ENCODE measurements around the gene ATRAID.

Gene ATRAID

GRCh38 chr2:27241761-27242613 is 30.1 kb downstream of the ATRAID start:
- Histone ChIP-seq H3F3A (ENCODE audit: insufficient read depth, low read length) (no peaks in the 10 kb centered on the region), H3K4me2 (ENCODE audit: low read depth, low read length) (no peak overlapping the region), H3K27me3 (replicated peaks; ENCODE audit: insufficient read depth, low read length) (no peaks in the 10 kb centered on the region), H3K9me2 (replicated peaks; ENCODE audit: insufficient read depth, low read length) (no peaks in the 10 kb centered on the region), H3K4me3 (ENCODE audit: low read length) (no peak overlapping the region), H4K20me1 (ENCODE audit: insufficient read depth, low read length) (no peaks in the 10 kb centered on the region), H3K27ac (ENCODE audit: low read length) (no peak overlapping the region), H3K9me3 (replicated peaks; ENCODE audit: insufficient read depth, low read length) (no peaks in the 10 kb centered on the region), H3K36me3 (replicated peaks; ENCODE audit: insufficient read depth, low read length) (peaks cover 5% of the 10 kb centered on the region; the same call in 1 of the 2 replicates), H2AFZ (ENCODE audit: low read length) (no peak overlapping the region), H3K4me1 (ENCODE audit: low read length) (no peaks in the 10 kb centered on the region), H3K79me2 (ENCODE audit: low read length) (no peaks in the 10 kb centered on the region), H3K9ac (ENCODE audit: low read length) (no peak overlapping the region)
- TF ChIP-seq EZH2phosphoT487 (IDR thresholded peaks at IDR 0.05; ENCODE audit: low read length) (no peak), CTCF (IDR thresholded peaks at IDR 0.05; ENCODE audit: low read length) (no peak), EZH2 (optimal IDR thresholded peaks at IDR 0.05; ENCODE audit: low read depth, low read length) (no peak)
- DNase-seq: no peak

- Histone ChIP-seq H3K79me2 (ENCODE audit: low read length) (no peaks in the 10 kb centered on the region), H3K9me2 (replicated peaks; ENCODE audit: insufficient read depth, low read length) (no peaks in the 10 kb centered on the region), H3K36me3 (replicated peaks; ENCODE audit: insufficient read depth, low read length) (peaks cover 5% of the 10 kb centered on the region; the same call in 1 of the 2 replicates), H4K20me1 (ENCODE audit: insufficient read depth, low read length) (no peaks in the 10 kb centered on the region), H3F3A (ENCODE audit: insufficient read depth, low read length) (no peaks in the 10 kb centered on the region), H3K4me1 (ENCODE audit: low read length) (no peaks in the 10 kb centered on the region), H2AFZ (ENCODE audit: low read length) (no peak overlapping the region), H3K4me2 (ENCODE audit: low read depth, low read length) (no peak overlapping the region), H3K27ac (ENCODE audit: low read length) (no peak overlapping the region), H3K9ac (ENCODE audit: low read length) (no peak overlapping the region), H3K9me3 (replicated peaks; ENCODE audit: insufficient read depth, low read length) (no peaks in the 10 kb centered on the region), H3K4me3 (ENCODE audit: low read length) (no peak overlapping the region), H3K27me3 (replicated peaks; ENCODE audit: insufficient read depth, low read length) (no peaks in the 10 kb centered on the region)
- no peak for DNase-seq
- TF ChIP-seq EZH2 (optimal IDR thresholded peaks at IDR 0.05; ENCODE audit: low read depth, low read length) (no peak), CTCF (IDR thresholded peaks at IDR 0.05; ENCODE audit: low read length) (no peak), EZH2phosphoT487 (IDR thresholded peaks at IDR 0.05; ENCODE audit: low read length) (no peak)
Observed at GRCh38 chr2:27242614-27242951, 30.7 kb downstream of the ATRAID start.

GRCh38 chr2:27243391-27244130 is 31.7 kb downstream of the ATRAID start:
- Histone ChIP-seq H3K4me3 (ENCODE audit: low read length) (no peak overlapping the region), H4K20me1 (ENCODE audit: insufficient read depth, low read length) (no peaks in the 10 kb centered on the region), H3K9ac (ENCODE audit: low read length) (no peak overlapping the region), H3K9me2 (replicated peaks; ENCODE audit: insufficient read depth, low read length) (no peaks in the 10 kb centered on the region), H3K79me2 (ENCODE audit: low read length) (no peaks in the 10 kb centered on the region), H3K4me1 (ENCODE audit: low read length) (no peaks in the 10 kb centered on the region), H3K36me3 (replicated peaks; ENCODE audit: insufficient read depth, low read length) (0 out of 2 replicates have a peak, but pooled peaks cover 5% of the 10 kb centered on the region), H3K27me3 (replicated peaks; ENCODE audit: insufficient read depth, low read length) (no peaks in the 10 kb centered on the region), H3K27ac (ENCODE audit: low read length) (no peak overlapping the region), H3K9me3 (replicated peaks; ENCODE audit: insufficient read depth, low read length) (no peaks in the 10 kb centered on the region), H3K4me2 (ENCODE audit: low read depth, low read length) (no peak overlapping the region), H3F3A (ENCODE audit: insufficient read depth, low read length) (no peaks in the 10 kb centered on the region), H2AFZ (ENCODE audit: low read length) (no peak overlapping the region)
- DNase-seq: no peak
- TF ChIP-seq EZH2 (optimal IDR thresholded peaks at IDR 0.05; ENCODE audit: low read depth, low read length) (no peak), EZH2phosphoT487 (IDR thresholded peaks at IDR 0.05; ENCODE audit: low read length) (no peak), CTCF (IDR thresholded peaks at IDR 0.05; ENCODE audit: low read length) (no peak)
